Measurements from ENCODE around the gene COL4A5. TPM values are rescaled to one million over a fixed set of nuclear protein-coding genes. Genes with fewer than 3 reads are reported as not detected.

The COL4A5 gene
- total and polyA plus RNA-seq, 2 experiments from 2014 or later: 28.6 to 99.0 TPM

GRCh38 chrX:108511721-108512120 is 72.1 kb downstream of the COL4A5 start:
- no peak for DNase-seq (ENCODE audit: low spot score)
- Histone ChIP-seq H3K36me3 (replicated peaks; ENCODE audit: insufficient read depth, low read depth) (no peaks in the 10 kb centered on the region), H3K27me3 (no peaks in the 10 kb centered on the region), H3K9me3 (ENCODE audit: low read depth) (peaks cover 4% of the 10 kb centered on the region), H3K4me2 (no peak overlapping the region), H4K20me1 (ENCODE audit: insufficient read depth, poor library complexity, severe bottlenecking) (no peaks in the 10 kb centered on the region), H3K9me2 (replicated peaks; ENCODE audit: insufficient read depth) (no peaks in the 10 kb centered on the region), H3K27ac (no peak overlapping the region), H3K4me1 (ENCODE audit: insufficient read depth) (peaks cover 2% of the 10 kb centered on the region), H3K79me2 (no peaks in the 10 kb centered on the region), H2AFZ (no peak overlapping the region), H3K4me3 (no peak overlapping the region)
- TF ChIP-seq EZH2phosphoT487 (IDR thresholded peaks at IDR 0.05; ENCODE audit: low read depth, severe bottlenecking, unreplicated experiment): no peak
- no peak for TF ChIP-seq CTCF (IDR thresholded peaks at IDR 0.05; ENCODE audit: poor library complexity)
- TF ChIP-seq EZH2 (IDR thresholded peaks at IDR 0.05; ENCODE audit: borderline replicate concordance): no peak
- whole genome bisulfite sequencing (ENCODE audit: low lambda C conversion rate, missing lambda C conversion rate): 93% methylated on average over 1 of the region's 1 CpG

GRCh38 chrX:108516184-108516583 is 76.5 kb downstream of the COL4A5 start:
- DNase-seq (ENCODE audit: low spot score): peak; percentile 6
- Histone ChIP-seq H3K79me2 (no peaks in the 10 kb centered on the region), H3K4me2 (peak overlapping the region; percentile 51), H3K27ac (peak overlapping the region; percentile 69), H3K4me1 (ENCODE audit: insufficient read depth) (peaks cover 2% of the 10 kb centered on the region), H3K9me2 (replicated peaks; ENCODE audit: insufficient read depth) (no peaks in the 10 kb centered on the region), H3K36me3 (replicated peaks; ENCODE audit: insufficient read depth, low read depth) (no peaks in the 10 kb centered on the region), H3K27me3 (no peaks in the 10 kb centered on the region), H2AFZ (no peak overlapping the region), H3K9me3 (ENCODE audit: low read depth) (peaks cover 5% of the 10 kb centered on the region), H3K4me3 (no peak overlapping the region), H4K20me1 (ENCODE audit: insufficient read depth, poor library complexity, severe bottlenecking) (no peaks in the 10 kb centered on the region)
- TF ChIP-seq CTCF (IDR thresholded peaks at IDR 0.05; ENCODE audit: poor library complexity) (no peak), EZH2phosphoT487 (IDR thresholded peaks at IDR 0.05; ENCODE audit: low read depth, severe bottlenecking, unreplicated experiment) (no peak), EZH2 (IDR thresholded peaks at IDR 0.05; ENCODE audit: borderline replicate concordance) (no peak)
- WGBS (ENCODE audit: low lambda C conversion rate, missing lambda C conversion rate): 35% methylated on average over 2 of the region's 2 CpGs

GRCh38 chrX:108527724-108528123 is 88.1 kb downstream of the COL4A5 start:
- Histone ChIP-seq H3K4me1 (ENCODE audit: insufficient read depth) (no peaks in the 10 kb centered on the region), H3K79me2 (no peaks in the 10 kb centered on the region), H3K4me2 (no peak overlapping the region), H3K36me3 (replicated peaks; ENCODE audit: insufficient read depth, low read depth) (no peaks in the 10 kb centered on the region), H3K4me3 (no peak overlapping the region), H3K9me3 (ENCODE audit: low read depth) (no peaks in the 10 kb centered on the region), H3K9me2 (replicated peaks; ENCODE audit: insufficient read depth) (no peaks in the 10 kb centered on the region), H2AFZ (no peak overlapping the region), H4K20me1 (ENCODE audit: insufficient read depth, poor library complexity, severe bottlenecking) (no peaks in the 10 kb centered on the region), H3K27ac (no peak overlapping the region), H3K27me3 (no peaks in the 10 kb centered on the region)
- TF ChIP-seq EZH2 (IDR thresholded peaks at IDR 0.05; ENCODE audit: borderline replicate concordance) (no peak), CTCF (IDR thresholded peaks at IDR 0.05; ENCODE audit: poor library complexity) (no peak), EZH2phosphoT487 (IDR thresholded peaks at IDR 0.05; ENCODE audit: low read depth, severe bottlenecking, unreplicated experiment) (no peak)
- 82% methylated on average over 3 of the region's 3 CpGs for WGBS (ENCODE audit: low lambda C conversion rate, missing lambda C conversion rate)
- no peak for DNase-seq (ENCODE audit: low spot score)

GRCh38 chrX:108537005-108537404 is 97.4 kb downstream of the COL4A5 start:
- Histone ChIP-seq H3K27ac (no peak overlapping the region), H3K4me1 (ENCODE audit: insufficient read depth) (no peaks in the 10 kb centered on the region), H3K9me3 (ENCODE audit: low read depth) (no peaks in the 10 kb centered on the region), H3K36me3 (replicated peaks; ENCODE audit: insufficient read depth, low read depth) (no peaks in the 10 kb centered on the region), H3K4me2 (no peak overlapping the region), H3K4me3 (no peak overlapping the region), H2AFZ (no peak overlapping the region), H3K9me2 (replicated peaks; ENCODE audit: insufficient read depth) (no peaks in the 10 kb centered on the region), H3K79me2 (no peaks in the 10 kb centered on the region), H4K20me1 (ENCODE audit: insufficient read depth, poor library complexity, severe bottlenecking) (no peaks in the 10 kb centered on the region), H3K27me3 (no peaks in the 10 kb centered on the region)
- DNase-seq (ENCODE audit: low spot score): peak; percentile 50
- WGBS (ENCODE audit: low lambda C conversion rate, missing lambda C conversion rate): 9% methylated on average over 2 of the region's 2 CpGs
- TF ChIP-seq CTCF (IDR thresholded peaks at IDR 0.05; ENCODE audit: poor library complexity) (peak; percentile 60), EZH2 (IDR thresholded peaks at IDR 0.05; ENCODE audit: borderline replicate concordance) (no peak)
